PC-3 (cell line): ENCODE measurements around the gene RAB4A.

ENCODE experiments used
- CTCF ChIP-seq: fragments of 300-600 bp; sonication (generic); conservative IDR thresholded peaks from 2 replicates; pipeline ENCODE4 v1.5.1; 2017; ENCODE audit warnings: antibody characterized with exemption, low read depth, mild to moderate bottlenecking, low read length
- EZH2 ChIP-seq: fragments of 300-600 bp; sonication (generic); IDR thresholded peaks from one replicate; pipeline ENCODE4 v1.6.1; 2017; ENCODE audit warnings: antibody characterized with exemption, mild to moderate bottlenecking, low read length; ENCODE audit not compliant: unreplicated experiment
- EZH2phosphoT487 ChIP-seq: fragments of 300-600 bp; sonication (generic); IDR thresholded peaks from 2 replicates; pipeline ENCODE4 v1.6.1; 2018; ENCODE audit warnings: mild to moderate bottlenecking, antibody characterized with exemption, low read length, borderline replicate concordance

GRCh38 chr1:229272164-229273158 is 1.6 kb downstream of the RAB4A start:
- TF ChIP-seq CTCF (no peak), EZH2 (no peak), EZH2phosphoT487 (no peak)
